GM19043 (cell line): ENCODE results near the gene PDS5B.
"Not testable (repeated sequence)": the region's sequence is repeated elsewhere in the genome, so short reads cannot be mapped to it uniquely, and the experiment has no call there.

Experiments used
- ATAC-seq: cut with Tn5 transposase; IDR thresholded peaks from one replicate; pipeline ENCODE4 v1.9.1; 2021; ENCODE audit warnings: low read depth; ENCODE audit not compliant: unreplicated experiment

The PDS5B gene

GRCh38 chr13:32647926-32648325 lies 61.7 kb downstream of the PDS5B start:
- no peak for ATAC-seq

GRCh38 chr13:32650705-32651311 lies 64.6 kb downstream of the PDS5B start:
- peak; percentile 77 for ATAC-seq

GRCh38 chr13:32657309-32657708 lies 71.1 kb downstream of the PDS5B start:
- ATAC-seq: no peak

GRCh38 chr13:32659736-32660135 lies 73.5 kb downstream of the PDS5B start:
- no peak for ATAC-seq

- no peak for ATAC-seq
These were observed 74.0 kb downstream of the PDS5B start for GRCh38 chr13:32660227-32660626.

- ATAC-seq: no peak
These were observed 75.4 kb downstream of the PDS5B start for GRCh38 chr13:32661685-32662084.

GRCh38 chr13:32663660-32664059 lies 77.4 kb downstream of the PDS5B start:
- ATAC-seq: no peak

- ATAC-seq: no peak
These were observed 80.8 kb downstream of the PDS5B start for GRCh38 chr13:32666990-32667571.

- no peak for ATAC-seq
These were observed 82.9 kb downstream of the PDS5B start for GRCh38 chr13:32669030-32669646.

GRCh38 chr13:32674503-32674902 lies 88.3 kb downstream of the PDS5B start:
- ATAC-seq: no peak

- ATAC-seq: no peak
These were observed 90.0 kb downstream of the PDS5B start for GRCh38 chr13:32676242-32676641.

- ATAC-seq: no peak
These were observed 95.9 kb downstream of the PDS5B start for GRCh38 chr13:32682130-32682529.

- ATAC-seq: no peak
These were observed 96.5 kb downstream of the PDS5B start for GRCh38 chr13:32682740-32683139.

GRCh38 chr13:32687275-32687674 lies 101.0 kb downstream of the PDS5B start:
- no peak for ATAC-seq

- ATAC-seq: no peak
These were observed 109.5 kb downstream of the PDS5B start for GRCh38 chr13:32695602-32696250.

GRCh38 chr13:32707471-32707870 lies 121.2 kb downstream of the PDS5B start:
- no peak for ATAC-seq

GRCh38 chr13:32713397-32713796 lies 127.1 kb downstream of the PDS5B start:
- no peak for ATAC-seq

- ATAC-seq: not testable (repeated sequence)
These were observed 129.9 kb downstream of the PDS5B start for GRCh38 chr13:32716201-32716600.

GRCh38 chr13:32720026-32720425 lies 133.8 kb downstream of the PDS5B start:
- no peak for ATAC-seq

- not testable (repeated sequence) for ATAC-seq
These were observed 135.1 kb downstream of the PDS5B start for GRCh38 chr13:32721131-32722034.

GRCh38 chr13:32722340-32722739 lies 136.1 kb downstream of the PDS5B start:
- ATAC-seq: no peak
